Measurements from ENCODE around the gene FGFR3.

GRCh38 chr4:1832690-1833089 lies 39.6 kb downstream of the FGFR3 start:
- TF ChIP-seq CTCF (IDR thresholded peaks at IDR 0.05) (no peak), REST (IDR thresholded peaks at IDR 0.05; ENCODE audit: insufficient read depth in 1 of 2, low read depth in 2 of 2, low read length in 1 of 2) (no peak), SIN3A (IDR thresholded peaks at IDR 0.05; ENCODE audit: borderline replicate concordance, insufficient read depth, low read depth, low read length) (no peak), POLR2AphosphoS5 (IDR thresholded peaks at IDR 0.05; ENCODE audit: low read depth, low read length) (no peak)
